Embryonic facial prominence (tissue), 1 donor: ENCODE data around the gene AKIRIN1.
"Not testable (repeated sequence)": the region's sequence is repeated elsewhere in the genome, so short reads cannot be mapped to it uniquely, and the experiment has no call there.

Experiments used
- DNase-seq: peaks from one replicate; pipeline ENCODE4 v3.0.0-alpha.2; 2016; ENCODE audit errors: extremely low spot score

Gene AKIRIN1

GRCh38 chr1:38994196-38994595 is 3.1 kb downstream of the AKIRIN1 start:
- DNase-seq, result no peak

- no peak for DNase-seq
Observed at GRCh38 chr1:38997034-38997900, 6.2 kb downstream of the AKIRIN1 start.

DNA sequence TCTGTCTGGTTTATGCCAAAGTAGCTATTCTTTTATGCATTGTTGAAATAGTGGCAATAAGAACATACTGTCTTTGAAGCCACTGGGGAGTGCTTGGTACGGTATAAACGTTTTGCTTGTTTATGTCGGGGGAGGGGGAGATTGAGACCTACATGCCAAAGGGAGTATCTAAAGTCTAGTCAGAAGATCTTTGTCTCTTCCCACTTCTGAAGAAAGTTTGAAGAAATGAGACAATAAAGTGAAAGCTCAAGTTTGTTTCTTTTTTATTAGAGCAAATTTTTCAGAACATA is 6.8 kb downstream of the AKIRIN1 start:
- DNase-seq, result no peak

DNA sequence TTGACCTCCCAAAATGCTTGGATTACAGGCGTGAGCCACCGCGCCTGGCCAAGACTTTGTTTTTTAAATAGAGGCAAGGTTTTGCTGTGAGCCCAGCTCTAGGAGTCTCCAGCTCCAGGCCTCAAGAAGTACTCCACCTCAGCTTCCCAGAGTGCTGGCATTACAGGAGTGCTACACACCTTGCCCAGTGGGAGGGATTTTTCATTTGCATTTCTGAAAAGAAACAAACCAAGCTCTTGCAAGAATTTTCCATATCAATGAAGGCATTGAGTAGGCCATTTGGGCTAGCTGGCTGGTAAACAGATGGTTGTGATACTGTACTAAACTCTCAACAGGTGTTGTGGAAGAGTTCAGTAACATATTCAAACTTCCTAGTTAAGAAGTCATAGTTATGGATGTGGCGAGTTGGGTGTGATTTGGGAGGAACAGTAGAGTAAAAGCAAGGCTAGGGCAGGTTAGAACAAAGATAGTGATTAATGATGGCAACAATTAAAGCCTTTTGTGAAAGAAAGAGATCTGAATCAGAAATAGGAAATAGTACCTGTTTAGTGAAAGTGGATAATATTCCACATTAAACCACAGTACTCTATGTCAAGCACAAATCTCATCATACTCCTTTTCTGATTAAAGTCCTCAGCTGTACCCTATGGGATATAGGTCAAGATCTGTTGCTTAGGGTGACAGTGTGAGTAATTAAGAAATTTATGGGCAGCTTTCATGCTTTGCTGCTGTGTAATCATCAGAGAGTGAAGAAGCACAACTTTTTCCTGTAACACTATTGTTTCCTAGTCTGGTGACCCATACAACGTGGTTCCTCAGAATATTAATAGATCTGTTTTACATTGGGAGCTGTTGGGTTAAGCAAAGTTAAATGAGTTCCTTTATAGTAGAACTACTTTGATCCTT is 10.7 kb downstream of the AKIRIN1 start:
- DNase-seq, result no peak

DNA sequence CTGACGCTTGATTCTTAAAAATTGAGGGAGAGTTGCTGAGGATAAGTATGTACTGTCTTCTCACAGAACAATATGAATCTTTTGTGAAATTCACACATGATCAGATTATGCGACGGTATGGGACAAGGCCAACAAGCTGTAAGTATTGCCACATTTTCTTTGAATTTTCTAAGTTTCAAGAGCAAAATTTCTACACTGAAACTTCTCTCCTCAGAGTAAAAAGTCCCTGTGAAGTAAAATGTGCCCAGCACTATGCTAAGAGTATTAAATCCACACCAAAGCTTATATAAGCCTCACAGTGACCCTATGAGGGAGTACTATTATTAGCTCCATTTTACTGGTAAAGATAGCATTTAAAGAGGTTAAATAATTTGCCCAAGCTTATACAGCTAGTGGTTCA is 12.2 kb downstream of the AKIRIN1 start:
- DNase-seq, result no peak

GRCh38 chr1:39003794-39004193 is 12.7 kb downstream of the AKIRIN1 start:
- no peak for DNase-seq

GRCh38 chr1:39006287-39006686 is 15.2 kb downstream of the AKIRIN1 start:
- no peak for DNase-seq

GRCh38 chr1:39006726-39007645 is 15.9 kb downstream of the AKIRIN1 start:
- DNase-seq, result no peak

DNA sequence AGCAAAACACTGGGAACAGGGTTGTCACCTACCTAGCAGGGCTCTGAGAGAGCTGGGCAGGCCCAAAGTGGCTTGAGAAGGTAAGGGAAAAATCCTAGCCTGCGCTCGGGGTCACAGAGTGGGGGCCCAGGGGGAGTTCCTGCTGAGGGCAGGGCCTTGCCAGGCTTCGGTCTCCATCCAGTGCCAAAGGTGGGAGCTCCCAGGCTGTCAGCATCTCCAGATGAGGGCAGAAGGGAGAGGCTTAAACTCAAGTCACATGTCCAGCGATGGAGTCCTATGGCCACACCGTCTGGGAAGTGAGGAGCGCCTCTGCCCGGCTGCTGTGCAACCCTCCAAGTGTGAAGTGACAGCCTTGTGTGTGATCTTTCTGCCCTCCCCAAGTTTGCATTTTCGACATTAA is 23.9 kb downstream of the AKIRIN1 start:
- not testable (repeated sequence) for DNase-seq

- no peak for DNase-seq
Observed at GRCh38 chr1:39016604-39017171, 25.6 kb downstream of the AKIRIN1 start.

DNA sequence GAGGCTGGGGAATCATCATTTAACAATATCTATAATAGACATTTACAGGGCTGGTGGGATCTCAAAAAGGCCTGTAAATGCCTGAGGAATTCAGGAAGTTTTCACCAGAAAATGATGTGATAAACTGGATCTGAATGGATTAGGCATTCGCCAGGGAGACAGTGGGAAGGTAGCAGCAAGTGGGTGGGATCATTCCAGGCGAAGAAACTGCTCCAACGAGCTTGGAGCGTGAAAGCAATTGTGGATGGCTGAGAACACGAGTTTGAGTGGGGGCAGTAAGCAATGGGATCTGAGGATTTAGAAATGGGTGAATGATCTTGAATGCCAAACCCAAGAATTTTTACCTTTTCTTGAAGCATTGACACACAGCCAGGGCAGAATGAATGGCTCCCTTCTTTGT is 26.2 kb downstream of the AKIRIN1 start:
- DNase-seq, result no peak

- DNase-seq, result not testable (repeated sequence)
Observed at GRCh38 chr1:39020494-39020893, 29.4 kb downstream of the AKIRIN1 start.

DNA sequence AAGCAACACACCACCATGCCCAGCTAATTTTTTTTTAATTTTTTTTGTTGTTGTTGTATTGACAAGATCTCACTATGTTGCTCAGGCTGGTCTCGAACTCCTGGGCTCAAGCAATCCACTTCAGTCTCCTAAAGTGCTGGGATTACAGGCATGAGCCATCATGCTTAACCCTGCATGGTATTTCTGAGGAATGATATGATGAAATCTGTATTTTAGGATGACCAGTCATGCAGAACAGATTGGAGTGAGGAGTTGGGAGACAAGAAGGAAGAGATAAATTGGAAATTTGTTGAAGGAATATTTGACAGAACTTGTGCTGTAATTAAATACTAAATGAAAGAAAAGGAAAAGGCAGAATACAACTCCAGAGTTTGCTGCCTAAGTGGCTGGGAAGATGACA is 30.4 kb downstream of the AKIRIN1 start:
- no peak for DNase-seq

GRCh38 chr1:39023140-39023539 is 32.1 kb downstream of the AKIRIN1 start:
- DNase-seq, result no peak

DNA sequence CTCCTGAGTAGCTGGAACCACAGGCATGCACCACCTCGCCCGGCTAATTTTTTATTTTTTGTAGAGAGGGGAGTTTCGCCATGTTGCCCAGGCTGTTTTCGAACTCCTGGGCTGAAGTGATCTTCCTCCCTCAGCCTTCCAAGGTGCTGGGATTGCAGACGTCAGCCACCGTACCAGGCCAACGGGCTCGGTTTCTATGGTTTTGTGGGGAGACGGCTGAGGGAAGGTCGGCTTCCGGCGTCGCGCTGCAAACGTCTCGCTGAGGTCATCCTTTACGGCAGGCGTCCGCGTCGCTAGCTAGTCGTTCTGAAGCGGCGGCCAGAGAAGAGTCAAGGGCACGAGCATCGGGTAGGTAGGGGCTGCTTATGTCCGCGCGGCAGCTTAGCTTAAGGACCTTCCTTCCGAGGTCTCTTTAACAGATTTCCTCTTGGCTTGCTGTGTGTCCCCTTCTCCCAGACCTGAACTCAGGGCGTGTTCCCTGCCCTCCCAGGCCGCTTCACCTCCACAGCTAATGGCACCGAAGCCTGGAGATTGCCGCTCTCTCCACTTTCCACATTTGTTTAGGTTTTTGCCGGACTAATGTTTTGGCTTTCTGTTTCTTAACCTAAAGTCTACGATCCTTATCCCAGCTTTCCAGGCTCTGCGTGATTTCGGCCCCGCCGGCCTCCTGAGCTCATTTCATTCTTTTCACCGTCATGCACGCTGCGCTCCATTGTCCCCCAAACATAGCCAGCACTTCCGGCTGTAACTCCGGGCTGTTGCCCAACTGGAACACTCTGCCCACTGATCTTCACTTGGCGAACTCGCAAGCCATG is 35.2 kb downstream of the AKIRIN1 start, which contains the start of gene NDUFS5:
TSS of gene NDUFS5 (plus strand) at position 300 of the 815 bp plus-strand sequence. CDS start 2,375 bp downstream, outside the sequence.
- DNase-seq, result peak; percentile 90

DNA sequence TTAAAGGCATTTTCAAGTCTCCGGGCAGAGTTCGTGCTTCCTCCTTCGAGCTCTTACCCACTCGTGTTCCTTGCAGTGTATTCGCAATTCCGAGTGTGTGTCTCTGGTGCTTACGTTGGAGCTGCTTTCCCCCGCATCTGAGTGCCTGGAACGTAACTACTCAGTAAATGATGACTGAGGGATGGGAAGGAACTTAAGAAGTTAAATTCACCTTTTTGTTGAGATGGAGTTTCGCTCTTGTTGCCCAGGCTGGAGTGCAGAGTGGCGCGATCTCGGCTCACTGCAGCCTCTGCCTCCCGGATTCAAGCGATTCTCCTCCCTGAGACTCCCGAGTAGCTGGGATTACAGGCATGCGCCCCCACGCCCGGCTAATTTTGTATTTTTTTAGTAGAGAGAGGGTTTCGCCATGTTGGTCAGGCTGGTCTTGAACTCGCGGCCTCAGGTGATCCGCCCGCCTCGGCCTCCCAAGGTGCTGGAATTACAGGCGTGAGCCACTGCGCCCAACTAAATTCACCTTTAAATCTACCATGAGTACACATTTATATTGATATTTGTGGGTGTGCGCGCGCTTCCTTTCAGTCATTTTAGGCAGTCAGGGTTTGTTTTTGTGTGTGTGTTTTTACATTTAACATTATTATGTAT is 35.9 kb downstream of the AKIRIN1 start:
- DNase-seq, result no peak

GRCh38 chr1:39034114-39034654 is 43.1 kb downstream of the AKIRIN1 start:
- DNase-seq, result no peak

GRCh38 chr1:39036678-39037077 is 45.6 kb downstream of the AKIRIN1 start:
- DNase-seq, result no peak

GRCh38 chr1:39043513-39043912 is 52.4 kb downstream of the AKIRIN1 start:
- DNase-seq, result no peak

DNA sequence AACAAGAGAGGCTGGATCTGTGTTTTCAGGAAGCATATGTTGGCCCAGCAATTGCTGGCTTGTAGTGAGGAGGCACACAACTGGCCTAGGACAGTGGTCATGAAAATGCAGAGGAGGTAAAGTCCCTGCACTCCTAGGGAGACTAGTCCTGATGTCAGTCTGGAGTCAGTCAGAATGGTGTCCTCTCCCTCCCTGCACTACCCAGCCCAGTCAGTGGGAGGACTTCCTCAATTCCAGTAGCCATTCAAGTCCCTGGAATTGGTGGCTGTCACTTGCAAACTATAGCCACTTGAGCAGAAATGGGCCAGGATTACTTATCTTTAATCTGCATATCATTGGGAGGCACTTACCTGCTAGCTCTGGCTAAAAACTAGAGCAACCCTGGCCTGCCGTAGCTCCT is 53.7 kb downstream of the AKIRIN1 start:
- DNase-seq, result no peak
